Bronchial epithelial cell (primary cell): Measurements from ENCODE around the gene ENO3. TPM values are rescaled to one million over a fixed set of nuclear protein-coding genes. Genes with fewer than 3 reads are reported as not detected.
A peak's percentile ranks its signal among the peaks of the same experiment; 100 is the strongest.

ENCODE experiments used
- DNase-seq: peaks from one replicate; pipeline ENCODE4 v3.0.0-alpha.2; 2010; ENCODE audit warnings: low read depth
- FAIRE-seq: peaks from 2 replicates; lab custom pipeline; 2011; peaks lifted over from hg19 to GRCh38; lab: Jason Lieb, UNC
- H3K27me3 ChIP-seq: 2 replicates; pipeline ENCODE4 v1.5.1; 2011; ENCODE audit warnings: low read length; ENCODE audit not compliant: control insufficient read depth, insufficient read depth
- H3K36me3 ChIP-seq: 2 replicates; pipeline ENCODE4 v1.5.1; 2011; ENCODE audit warnings: low read length; ENCODE audit not compliant: control insufficient read depth, insufficient read depth
- H3K4me3 ChIP-seq: 2 replicates; pipeline ENCODE4 v1.5.1; 2011; ENCODE audit warnings: mild to moderate bottlenecking, low read depth, low read length, control low read depth
- CTCF ChIP-seq: IDR thresholded peaks from 2 replicates; pipeline ENCODE4 v1.5.1; 2011; ENCODE audit warnings: mild to moderate bottlenecking, moderate library complexity, low read length, control low read depth, inconsistent platforms; ENCODE audit not compliant: insufficient read depth, severe bottlenecking
- total RNA-seq: library from RNA; depleted of rRNA; stranded (reverse); fragments of >200 nt; gene quantifications from 2 replicates; pipeline ENCODE4 v1.2.1, GENCODE V29; 2014

The ENO3 gene
- total RNA-seq, 1 donor from 2014 or later, result 1.8 TPM

- TF ChIP-seq CTCF, result no peak
- no peak overlapping the region for H3K4me3 ChIP-seq
- no peaks in the 10 kb centered on the region for H3K36me3 ChIP-seq
- H3K27me3 ChIP-seq, result no peaks in the 10 kb centered on the region
- no peak for DNase-seq
- FAIRE-seq, result no peak
Observed at GRCh38 chr17:4928881-4929280, 22.0 kb upstream of the ENO3 start.

GRCh38 chr17:4931963-4932362, 19.0 kb upstream of the ENO3 start, which contains the start of gene GP1BA:
Gene GP1BA (plus strand): TSS chr17:4932277. CDS start chr17:4932605, 328 bp downstream.
- no peak for FAIRE-seq
- H3K4me3 ChIP-seq, result no peak within 1 kb of the TSS
- H3K36me3 ChIP-seq, result peaks cover 2% of the 10 kb centered on the region
- TF ChIP-seq CTCF, result no peak
- no peak for DNase-seq
- no peaks in the 10 kb centered on the region for H3K27me3 ChIP-seq

- FAIRE-seq (peak; percentile 13), DNase-seq (no peak)
- H3K36me3 ChIP-seq, result peaks cover 8% of the 10 kb centered on the region
- TF ChIP-seq CTCF, result no peak
- H3K27me3 ChIP-seq, result no peaks in the 10 kb centered on the region
- no peak overlapping the region for H3K4me3 ChIP-seq
Observed at GRCh38 chr17:4932756-4933155, 18.2 kb upstream of the ENO3 start.

- no peak for TF ChIP-seq CTCF
- no peak for FAIRE-seq
- Histone ChIP-seq H3K27me3 (no peaks in the 10 kb centered on the region), H3K4me3 (no peak overlapping the region), H3K36me3 (peaks cover 16% of the 10 kb centered on the region)
- no peak for DNase-seq
Observed at GRCh38 chr17:4933646-4934045, 17.3 kb upstream of the ENO3 start.

- FAIRE-seq, result no peak
- peak; percentile 41 for DNase-seq
- Histone ChIP-seq H3K27me3 (no peaks in the 10 kb centered on the region), H3K36me3 (peaks cover 18% of the 10 kb centered on the region), H3K4me3 (no peak overlapping the region)
- peak; percentile 43 for TF ChIP-seq CTCF
Observed at GRCh38 chr17:4934173-4934979, 16.5 kb upstream of the ENO3 start.

GRCh38 chr17:4935650-4936049, 15.3 kb upstream of the ENO3 start:
- Histone ChIP-seq H3K36me3 (peaks cover 18% of the 10 kb centered on the region), H3K27me3 (no peaks in the 10 kb centered on the region), H3K4me3 (no peak overlapping the region)
- FAIRE-seq, result no peak
- DNase-seq, result no peak
- TF ChIP-seq CTCF, result no peak
